Measurements from ENCODE around the gene NINJ2.

Gene NINJ2

GRCh38 chr12:546265-546919, 116.9 kb downstream of the NINJ2 start:
- no peak for DNase-seq

DNA sequence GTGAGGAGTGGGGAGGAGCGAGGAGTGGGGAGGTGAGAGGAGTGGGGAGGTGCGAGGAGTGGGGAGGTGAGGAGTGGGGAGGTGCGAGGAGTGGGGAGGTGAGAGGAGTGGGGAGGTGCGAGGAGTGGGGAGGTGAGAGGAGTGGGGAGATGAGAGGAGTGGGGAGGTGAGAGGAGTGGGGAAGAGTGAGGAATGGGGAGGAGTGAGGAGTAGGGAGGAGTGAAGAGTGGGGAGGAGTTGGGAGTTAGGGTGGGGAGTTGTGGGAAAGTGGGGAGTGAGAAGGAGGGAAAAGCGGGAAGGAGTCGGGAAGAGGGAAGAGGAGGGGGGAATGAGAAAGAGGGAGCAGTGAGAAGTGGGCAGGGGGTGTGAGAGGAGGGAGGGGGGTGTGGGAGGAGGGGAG, 117.4 kb downstream of the NINJ2 start:
- no peak for DNase-seq

- DNase-seq = no peak
These were observed 118.2 kb downstream of the NINJ2 start for GRCh38 chr12:544941-545635.

DNA sequence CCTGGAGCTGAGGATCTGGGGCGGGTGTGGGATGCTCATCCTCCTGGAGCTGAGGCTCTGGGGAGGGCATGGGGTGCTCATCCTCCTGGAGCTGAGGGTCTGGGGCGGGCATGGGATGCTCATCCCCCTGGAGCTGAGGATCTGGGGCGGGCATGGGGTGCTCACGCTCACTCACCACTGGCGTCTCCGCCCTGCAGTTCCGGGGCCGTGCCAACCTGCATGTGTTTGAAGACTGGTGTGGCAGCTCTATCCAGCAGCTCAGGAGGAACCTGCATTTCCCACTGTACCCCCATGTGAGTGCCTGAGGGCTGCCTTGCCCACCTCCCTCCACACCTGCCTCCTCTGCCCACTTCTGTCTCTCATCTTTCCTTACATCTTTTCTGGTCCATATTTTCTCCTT, 119.1 kb downstream of the NINJ2 start:
- DNase-seq = no peak

DNA sequence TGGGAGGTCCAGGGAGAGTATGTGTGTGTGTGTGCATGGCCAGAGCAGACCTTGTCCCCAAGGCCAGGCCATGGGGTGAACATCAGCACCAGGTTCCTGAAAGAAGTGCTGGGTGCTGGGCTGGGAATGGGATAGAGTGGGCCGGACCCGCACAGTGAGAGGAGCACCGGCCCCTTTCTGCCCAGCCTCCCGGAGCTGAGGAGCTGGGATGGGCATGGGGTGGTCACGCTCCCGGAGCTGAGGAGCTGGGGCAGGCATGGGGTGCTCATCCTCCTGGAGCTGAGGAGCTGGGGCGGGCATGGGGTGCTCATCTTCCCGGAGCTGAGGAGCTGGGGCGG, 120.2 kb downstream of the NINJ2 start:
- no peak for DNase-seq

DNA sequence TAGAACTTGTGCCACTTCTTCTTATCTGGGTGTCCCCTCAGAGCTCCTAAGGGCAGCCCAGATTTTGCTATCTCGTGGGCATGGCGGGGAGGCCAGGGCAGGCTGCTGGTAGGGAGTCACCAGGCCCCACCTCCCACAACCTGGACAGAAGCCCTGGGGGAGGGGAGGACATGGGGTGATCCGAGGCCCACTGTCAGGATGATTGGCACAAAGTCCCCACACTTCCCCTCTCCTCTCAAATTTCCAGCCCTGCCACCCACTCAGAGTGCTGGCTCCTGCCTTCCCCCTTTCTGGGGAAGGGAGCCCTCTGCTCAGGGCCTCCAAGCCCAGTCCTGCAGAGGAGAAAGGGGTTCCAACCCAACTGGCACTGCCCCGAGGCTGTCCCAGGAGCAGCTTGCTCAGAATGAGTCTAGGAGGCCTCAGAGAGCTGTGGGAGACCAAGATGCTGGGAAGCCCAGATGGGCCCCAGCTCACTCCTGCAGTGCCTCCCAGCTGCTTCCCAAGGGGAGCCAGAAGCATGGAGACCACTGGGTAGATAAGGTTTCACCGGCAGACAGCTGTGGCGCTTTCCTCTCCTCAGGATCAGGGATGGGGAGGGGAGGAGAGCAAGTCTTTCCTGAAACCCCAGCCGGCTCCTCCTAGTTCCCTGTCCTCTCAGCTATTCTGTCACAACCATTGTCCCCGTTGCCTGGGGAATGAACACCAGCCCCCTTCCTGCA, 120.7 kb downstream of the NINJ2 start:
- no peak for DNase-seq

- DNase-seq = no peak
These were observed 121.4 kb downstream of the NINJ2 start for GRCh38 chr12:541676-542324.

GRCh38 chr12:539540-540310, 123.5 kb downstream of the NINJ2 start:
- no peak for DNase-seq

DNA sequence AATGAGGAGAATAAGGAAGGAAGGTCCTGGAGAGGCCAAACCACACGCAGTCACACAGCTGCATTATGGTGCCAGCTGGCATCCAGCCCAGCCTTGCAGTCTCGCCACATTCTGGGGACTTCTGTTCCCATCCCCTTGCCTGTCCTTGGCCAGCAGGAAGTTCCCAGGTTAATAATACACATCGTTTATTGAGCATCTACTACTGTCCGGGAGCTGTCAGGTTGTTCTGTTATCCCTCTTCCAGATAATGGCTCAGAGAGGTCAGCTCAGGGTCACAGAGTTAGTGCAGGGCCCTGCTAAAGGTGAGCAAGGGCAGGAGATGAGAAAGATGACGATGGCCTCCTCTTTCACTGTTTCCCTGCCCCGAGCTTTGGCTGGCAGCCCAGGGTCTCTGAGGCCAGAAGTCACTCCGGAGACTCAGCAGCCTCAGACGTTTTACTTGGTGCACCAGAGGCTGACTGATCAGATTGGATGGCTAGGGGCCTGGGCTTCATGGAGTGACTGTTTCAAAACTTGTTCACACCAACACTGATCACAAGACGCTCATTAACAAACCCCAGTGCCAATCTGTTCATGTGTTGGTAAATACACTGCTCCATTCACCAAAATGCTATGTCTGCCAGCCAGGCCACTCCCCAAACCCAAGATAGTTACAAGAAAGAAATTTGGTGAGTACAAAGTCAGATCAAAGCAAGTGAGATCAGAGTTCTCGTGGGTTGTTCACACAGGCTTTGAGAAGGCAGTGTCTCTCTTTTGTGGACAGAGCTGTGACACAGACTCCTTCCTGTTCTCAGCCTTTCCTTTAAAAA, 124.3 kb downstream of the NINJ2 start:
- DNase-seq = peak; percentile 91

GRCh38 chr12:537772-538171, 125.5 kb downstream of the NINJ2 start:
- no peak for DNase-seq

DNA sequence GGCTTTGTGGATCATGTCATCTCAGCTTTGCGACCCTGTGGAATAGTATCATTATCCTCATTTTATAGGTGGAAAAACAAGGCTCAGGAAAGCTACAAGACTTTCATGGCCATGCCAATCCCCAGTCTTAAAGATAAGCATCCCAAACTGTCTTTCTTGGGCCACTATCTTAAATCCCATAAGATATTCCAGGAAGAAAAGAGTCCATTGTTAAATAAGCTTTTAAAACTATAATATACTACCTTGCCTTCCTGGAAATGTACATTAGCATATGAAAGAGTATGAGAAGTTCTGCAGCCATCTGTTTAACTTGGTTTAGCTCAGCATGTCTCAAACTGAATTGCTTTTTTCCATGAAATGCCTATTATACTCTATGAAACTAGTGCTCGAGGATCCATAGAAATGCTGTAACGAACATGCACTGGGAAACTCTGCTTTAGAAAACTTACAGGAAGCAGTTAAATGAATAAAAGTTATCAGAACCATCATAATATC, 126.4 kb downstream of the NINJ2 start:
- no peak for DNase-seq

DNA sequence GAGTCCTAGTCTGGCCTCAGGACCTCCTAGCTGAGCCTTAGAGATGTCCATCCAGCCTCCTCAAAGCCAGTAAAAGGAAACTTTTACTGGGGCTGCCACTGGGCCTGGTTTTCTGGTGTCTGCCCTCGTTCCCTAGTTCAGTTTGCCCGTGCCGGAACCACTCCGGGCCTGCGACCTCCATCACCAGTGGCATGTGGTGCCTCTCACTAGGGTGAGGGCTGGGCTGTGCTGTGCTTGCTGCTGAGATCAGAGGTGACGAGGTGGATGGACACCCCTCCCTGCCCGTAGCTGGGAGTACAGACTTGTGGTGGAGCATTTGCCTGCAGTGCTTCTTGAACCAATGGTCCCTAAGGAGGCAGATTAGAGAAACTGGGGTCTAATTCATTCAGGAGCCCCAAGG, 127.8 kb downstream of the NINJ2 start:
- no peak for DNase-seq

DNA sequence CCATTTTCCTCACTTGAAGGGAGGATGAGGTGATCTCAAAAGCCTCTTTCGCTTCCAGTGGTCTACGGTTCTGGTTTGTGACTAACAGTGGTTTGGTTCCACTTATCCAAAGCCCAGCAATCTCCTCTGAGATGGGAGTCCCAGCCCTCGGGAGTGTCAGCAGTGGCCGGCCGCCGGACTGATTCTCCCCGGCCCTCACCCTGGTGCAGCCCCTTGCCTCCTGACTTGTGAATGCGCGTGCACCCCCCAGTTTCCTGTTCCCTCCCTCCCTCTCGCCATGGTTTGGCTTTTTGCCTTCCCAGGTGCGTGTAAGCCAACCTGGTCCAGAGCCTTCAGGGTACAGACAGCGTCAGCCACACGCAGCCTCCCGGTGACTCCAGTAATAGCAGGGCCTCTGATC, 129.0 kb downstream of the NINJ2 start:
- DNase-seq = peak; percentile 39

DNA sequence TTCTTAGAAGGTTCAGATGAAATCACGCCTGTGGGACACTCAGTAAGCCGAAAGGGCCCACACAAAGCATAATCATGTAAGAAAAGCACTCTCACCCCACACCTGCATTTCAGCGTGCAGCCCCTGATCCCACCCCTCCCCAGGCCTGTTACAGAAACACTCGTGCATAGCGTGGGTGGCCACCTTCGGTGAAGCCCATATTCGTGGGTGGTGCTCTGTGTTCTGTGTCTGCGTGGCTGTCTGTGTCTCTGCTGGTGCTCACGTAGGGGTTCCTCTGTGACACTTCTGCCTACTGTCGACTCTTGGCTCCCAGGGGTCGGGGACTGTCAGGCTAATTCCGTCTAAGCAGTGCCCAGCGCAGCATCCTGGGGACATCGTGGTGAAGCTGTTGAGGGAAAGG, 129.5 kb downstream of the NINJ2 start:
- DNase-seq = no peak

GRCh38 chr12:532908-533565, 130.2 kb downstream of the NINJ2 start:
- no peak for DNase-seq

DNA sequence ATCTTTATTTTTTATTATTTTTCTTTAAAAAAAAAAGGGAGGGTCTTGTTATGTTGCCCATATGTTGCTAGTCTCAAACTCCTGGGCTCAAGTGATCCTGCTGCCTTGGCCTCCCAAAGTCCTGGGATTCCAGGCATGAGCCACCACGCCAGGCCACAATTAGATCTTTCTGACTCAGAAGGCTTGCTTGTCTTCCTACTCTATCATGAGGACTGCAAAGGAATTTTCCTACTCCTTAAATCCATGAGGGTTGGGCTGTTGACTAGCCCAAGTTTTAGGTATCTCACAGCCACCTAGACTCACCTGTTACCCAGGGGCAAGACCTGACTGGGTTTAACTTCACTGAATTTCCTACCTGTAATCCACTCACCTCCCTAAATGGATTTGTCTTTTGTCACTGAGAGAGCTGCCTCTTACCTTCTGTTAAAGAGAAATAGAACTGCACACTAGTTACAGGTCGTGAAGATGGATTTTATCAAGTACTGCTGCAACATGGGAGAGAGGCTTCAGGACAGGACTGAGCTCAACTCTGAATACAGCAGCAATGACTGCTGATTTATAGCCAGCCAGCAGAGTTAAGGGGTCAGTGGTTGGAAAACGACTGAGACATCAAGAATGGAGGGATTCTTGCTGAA, 131.2 kb downstream of the NINJ2 start:
- DNase-seq = no peak

GRCh38 chr12:530821-531220, 132.4 kb downstream of the NINJ2 start:
- no peak for DNase-seq

DNA sequence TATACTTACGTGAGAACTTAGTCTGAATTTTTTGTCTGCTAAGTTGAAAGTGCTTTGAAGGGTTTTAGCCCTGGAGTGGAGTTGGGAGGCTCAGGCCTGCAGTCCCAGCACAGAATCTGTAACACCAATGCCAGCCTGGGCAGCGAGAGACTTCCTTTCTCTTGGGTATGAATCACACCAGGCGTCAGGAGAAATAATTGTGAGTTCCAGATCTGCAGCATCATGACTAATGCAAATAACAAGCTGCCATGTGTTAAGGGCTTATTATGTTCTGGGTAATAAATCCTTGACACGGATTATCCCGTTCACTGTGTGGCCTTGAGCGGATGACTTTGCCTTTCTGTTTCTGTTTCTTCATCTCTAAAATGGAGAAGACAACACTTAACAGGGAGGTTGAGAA, 132.9 kb downstream of the NINJ2 start:
- no peak for DNase-seq

DNA sequence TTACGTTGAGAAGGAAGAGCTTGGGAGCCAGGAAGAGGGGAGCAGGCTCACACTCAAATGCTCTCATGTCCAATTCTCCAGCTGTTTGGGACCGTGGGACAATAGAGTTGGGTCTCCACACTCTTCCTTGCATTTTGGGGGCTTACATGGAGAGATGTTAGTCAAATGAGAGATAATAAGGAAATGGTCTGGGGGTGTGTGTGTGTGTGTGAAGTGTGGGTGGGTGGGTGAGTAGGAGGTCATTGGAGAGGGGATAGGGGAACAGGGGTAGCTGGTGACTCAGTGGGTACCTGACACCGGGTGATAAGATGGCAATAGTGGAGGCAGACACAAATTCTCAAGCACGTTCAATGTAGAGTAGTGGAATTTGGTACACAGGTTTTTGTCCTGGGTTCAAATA, 135.5 kb downstream of the NINJ2 start:
- no peak for DNase-seq

DNA sequence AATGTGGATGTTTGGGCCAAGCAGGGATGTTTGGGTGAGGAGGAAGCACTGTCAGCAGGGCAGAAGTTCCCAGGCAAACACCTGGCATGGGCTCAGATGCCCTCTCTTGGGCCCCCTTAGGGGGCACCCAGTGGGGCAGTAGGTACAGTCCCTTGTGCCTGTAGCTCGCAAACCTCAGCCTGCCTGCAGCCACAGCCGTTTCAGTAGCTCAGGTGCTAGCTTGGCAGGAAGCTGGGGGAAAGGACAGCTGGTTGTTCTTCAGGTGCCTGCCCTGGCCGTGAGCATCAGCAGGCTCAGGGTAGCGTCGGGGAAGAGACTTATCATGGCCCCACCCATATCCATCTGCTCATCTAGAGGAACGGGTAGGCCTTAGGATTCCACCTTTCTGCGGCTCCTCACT, 136.0 kb downstream of the NINJ2 start:
- peak; percentile 84 for DNase-seq

- DNase-seq = no peak
These were observed 137.2 kb downstream of the NINJ2 start for GRCh38 chr12:526089-526488.
